ENCODE results near the gene ADGRG1.

- no peak for TF ChIP-seq CTCF (conservative IDR thresholded peaks at IDR 0.05 in 1 of 2, IDR thresholded peaks at IDR 0.05 in 1 of 2; ENCODE audit: low read depth in 1 of 2, low read length in 2 of 2)
- no peak for TF ChIP-seq EZH2 (IDR thresholded peaks at IDR 0.05; ENCODE audit: low read length, missing control alignments)
Measured at GRCh38 chr16:57704011-57704904, 75.8 kb downstream of the ADGRG1 start.
